Neural progenitor cell (in vitro differentiated cells): ENCODE results near the gene OGFOD2.

ENCODE experiments used
- EZH2phosphoT487 ChIP-seq: fragments of 200-600 bp; sonication (generic); IDR thresholded peaks from 2 replicates; pipeline ENCODE4 v1.6.1; 2017; ENCODE audit warnings: antibody characterized with exemption
- TF ChIP-seq, protein P1 (sequence below): fragments of 200-600 bp; sonication (generic); IDR thresholded peaks from 2 replicates; pipeline ENCODE4 v1.5.1; 2017; ENCODE audit warnings: antibody characterized with exemption, mild to moderate bottlenecking

DNA sequence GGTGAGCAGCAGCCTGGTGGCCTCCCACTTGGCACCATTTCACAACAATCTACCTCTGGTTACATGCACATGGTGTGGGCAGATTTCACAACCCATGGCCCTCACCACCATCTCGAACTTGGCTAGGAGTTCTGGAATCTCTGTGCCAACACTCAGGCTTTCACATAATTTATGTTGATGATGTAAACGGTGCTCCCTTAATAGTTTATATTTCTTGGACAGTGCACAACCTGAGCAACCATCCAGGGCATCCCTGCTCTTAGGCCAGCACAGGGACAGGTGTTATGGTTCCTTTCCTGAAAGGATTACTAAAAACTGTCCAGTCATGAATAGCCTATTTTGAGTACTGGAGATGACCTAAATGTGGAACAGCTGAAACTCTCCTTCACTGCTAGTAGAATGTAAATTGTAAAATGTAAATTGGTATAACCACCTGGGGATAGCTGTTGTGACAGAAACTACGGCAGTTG lies 37.4 kb upstream of the OGFOD2 start:
- TF ChIP-seq, protein P1, sequence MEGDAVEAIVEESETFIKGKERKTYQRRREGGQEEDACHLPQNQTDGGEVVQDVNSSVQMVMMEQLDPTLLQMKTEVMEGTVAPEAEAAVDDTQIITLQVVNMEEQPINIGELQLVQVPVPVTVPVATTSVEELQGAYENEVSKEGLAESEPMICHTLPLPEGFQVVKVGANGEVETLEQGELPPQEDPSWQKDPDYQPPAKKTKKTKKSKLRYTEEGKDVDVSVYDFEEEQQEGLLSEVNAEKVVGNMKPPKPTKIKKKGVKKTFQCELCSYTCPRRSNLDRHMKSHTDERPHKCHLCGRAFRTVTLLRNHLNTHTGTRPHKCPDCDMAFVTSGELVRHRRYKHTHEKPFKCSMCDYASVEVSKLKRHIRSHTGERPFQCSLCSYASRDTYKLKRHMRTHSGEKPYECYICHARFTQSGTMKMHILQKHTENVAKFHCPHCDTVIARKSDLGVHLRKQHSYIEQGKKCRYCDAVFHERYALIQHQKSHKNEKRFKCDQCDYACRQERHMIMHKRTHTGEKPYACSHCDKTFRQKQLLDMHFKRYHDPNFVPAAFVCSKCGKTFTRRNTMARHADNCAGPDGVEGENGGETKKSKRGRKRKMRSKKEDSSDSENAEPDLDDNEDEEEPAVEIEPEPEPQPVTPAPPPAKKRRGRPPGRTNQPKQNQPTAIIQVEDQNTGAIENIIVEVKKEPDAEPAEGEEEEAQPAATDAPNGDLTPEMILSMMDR = no peak
- no peak for TF ChIP-seq EZH2phosphoT487
